Dendritic cell treated with granulocyte-macrophage colony-stimulating factor and Interleukin-4, amounts not matched to agents 40 ng/mL and 50 ng/mL, for 4 days (primary cell): ENCODE measurements around the gene BYSL.

Experiments
- H3K27ac Mint-ChIP-seq: one replicate; pipeline ENCODE4 v1.8.0; 2022; ENCODE audit warnings: mild to moderate bottlenecking, mixed read lengths
- H3K27me3 Mint-ChIP-seq: one replicate; pipeline ENCODE4 v1.8.0; 2022; ENCODE audit warnings: mild to moderate bottlenecking, mixed read lengths
- H3K36me3 Mint-ChIP-seq: one replicate; pipeline ENCODE4 v1.8.0; 2022; ENCODE audit warnings: low read depth, mixed read lengths
- H3K4me1 Mint-ChIP-seq: one replicate; pipeline ENCODE4 v1.8.0; 2022; ENCODE audit warnings: low read depth, mixed read lengths
- H3K4me3 Mint-ChIP-seq: one replicate; pipeline ENCODE4 v1.8.0; 2022; ENCODE audit warnings: mild to moderate bottlenecking, moderate library complexity, mixed read lengths
- H3K9me3 Mint-ChIP-seq: one replicate; pipeline ENCODE4 v1.8.0; 2022; ENCODE audit warnings: mixed read lengths
- intact Hi-C: fragments of 100-400 bp; cut with micrococcal nuclease; formaldehyde crosslinking; loops from one replicate; pipeline ENCODE4 v1.15.0; 2022

BYSL gene

DNA sequence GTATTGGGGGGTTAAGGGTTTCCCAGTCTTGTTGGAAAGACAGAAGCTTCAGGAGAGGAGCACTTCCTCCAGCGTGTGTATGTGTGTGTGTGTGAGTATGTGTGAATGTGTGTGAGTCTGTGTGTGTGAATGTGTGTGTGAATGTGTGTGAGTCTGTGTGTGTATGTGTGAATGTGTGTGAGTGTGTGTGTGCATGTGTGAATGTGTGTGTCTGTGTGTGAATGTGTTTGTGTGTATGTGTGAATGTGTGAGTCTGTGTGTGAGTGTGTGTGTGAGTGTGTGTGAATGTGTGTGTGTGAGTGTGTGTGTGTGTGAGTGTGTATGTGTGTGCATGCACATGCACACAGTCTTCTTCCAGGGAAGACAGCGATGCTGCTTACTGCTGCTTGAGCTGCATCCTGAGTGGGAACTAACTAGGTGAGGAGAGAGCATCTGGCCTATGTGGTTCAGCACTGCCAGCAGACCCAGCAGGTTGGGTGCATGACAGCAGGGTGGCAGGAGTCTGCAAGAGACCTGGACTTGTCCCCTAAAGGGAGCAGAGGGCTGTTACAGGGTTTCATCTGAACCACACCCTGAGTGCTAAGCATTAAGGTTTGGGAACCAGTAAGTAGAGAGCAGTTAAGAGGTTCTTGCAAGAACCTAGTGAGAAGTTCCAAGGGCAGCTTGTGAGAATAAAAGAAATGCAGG, 43.0 kb downstream of the BYSL start:
- H3K36me3 Mint-ChIP-seq, result no peaks in the 10 kb centered on the region
- H3K27me3 Mint-ChIP-seq, result peaks cover 1% of the 10 kb centered on the region
- no peak overlapping the region for H3K4me3 Mint-ChIP-seq
- intact Hi-C loops, result no loop called here
- H3K27ac Mint-ChIP-seq, result no peak overlapping the region
- peaks cover 20% of the 10 kb centered on the region for H3K4me1 Mint-ChIP-seq
- no peaks in the 10 kb centered on the region for H3K9me3 Mint-ChIP-seq

DNA sequence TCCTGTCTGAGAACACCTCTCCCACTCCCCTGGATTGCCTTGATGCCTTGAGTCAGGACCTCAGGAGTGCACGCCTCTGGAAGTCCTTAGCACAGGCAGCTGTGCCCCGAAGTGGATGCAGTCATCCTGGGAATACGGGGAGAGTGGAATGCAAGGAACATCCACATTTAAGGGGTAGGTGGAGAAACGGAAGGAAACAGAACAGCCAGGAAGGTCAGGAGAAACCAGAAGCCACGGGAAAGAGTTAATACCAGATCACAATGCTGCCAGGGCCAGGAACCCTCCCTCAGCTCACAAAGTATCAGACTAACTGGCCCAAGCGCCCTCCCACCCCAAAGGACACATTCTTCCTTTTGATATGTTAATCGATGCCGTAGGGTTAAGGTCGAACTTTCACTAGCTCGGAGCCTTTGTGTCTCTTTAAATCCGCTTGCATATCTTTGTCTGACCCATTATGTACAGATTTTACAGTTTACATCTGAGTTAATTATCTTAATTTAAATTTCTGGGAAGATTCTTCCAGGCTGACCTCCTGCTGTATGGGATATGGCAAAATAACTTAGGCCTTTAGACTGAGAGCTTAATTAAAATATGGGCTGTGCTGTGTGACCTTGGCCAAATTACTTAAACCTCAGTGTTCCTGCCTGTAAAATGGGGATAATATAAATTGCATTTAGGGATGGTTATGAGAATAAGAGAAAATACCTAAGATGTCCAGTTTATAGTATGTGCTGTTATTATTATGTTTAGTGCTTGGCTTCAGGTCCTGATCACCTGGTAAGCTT, 44.3 kb downstream of the BYSL start:
- H3K4me1 Mint-ChIP-seq, result peaks cover 24% of the 10 kb centered on the region

DNA sequence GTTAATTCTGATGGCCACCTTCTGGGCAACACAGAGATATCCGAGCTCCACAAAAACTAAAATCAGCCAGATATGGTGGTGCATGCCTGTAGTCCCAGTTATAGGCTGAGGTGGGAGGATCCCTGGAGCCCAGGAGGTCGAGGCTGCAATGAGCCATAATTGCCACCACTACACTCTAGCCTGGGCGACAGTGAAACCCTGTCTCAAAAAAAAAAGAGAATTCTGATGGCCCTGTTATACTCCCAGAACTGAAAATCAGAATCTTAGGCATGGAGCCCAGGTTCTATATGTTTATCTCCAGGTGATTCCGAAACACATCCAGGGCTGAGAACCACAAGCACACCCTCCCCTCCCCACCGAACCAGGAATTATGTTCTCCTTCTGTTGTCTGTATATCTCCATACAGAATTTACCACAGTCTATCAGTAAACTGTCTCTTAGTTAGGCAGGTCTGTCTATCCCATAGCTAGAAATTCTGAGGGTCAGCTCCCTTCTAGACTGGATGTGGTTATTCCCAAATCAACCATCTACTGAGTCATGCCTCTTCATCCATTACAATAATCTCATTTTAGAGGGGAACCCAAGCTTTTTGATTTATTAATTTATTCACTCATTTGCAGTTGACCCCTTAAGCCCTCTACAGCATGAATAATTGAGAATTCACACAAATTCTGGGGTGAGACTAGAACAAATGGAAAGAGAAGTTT, 45.1 kb downstream of the BYSL start:
- no peak overlapping the region for H3K4me3 Mint-ChIP-seq
- intact Hi-C loops, result no loop called here
- H3K36me3 Mint-ChIP-seq, result no peaks in the 10 kb centered on the region
- H3K27me3 Mint-ChIP-seq, result peaks cover 1% of the 10 kb centered on the region
- H3K27ac Mint-ChIP-seq, result no peak overlapping the region
- H3K4me1 Mint-ChIP-seq, result peaks cover 23% of the 10 kb centered on the region
- no peaks in the 10 kb centered on the region for H3K9me3 Mint-ChIP-seq

More for the DNA sequence above, 44.3 kb downstream of the BYSL start:
- H3K36me3 Mint-ChIP-seq, result no peaks in the 10 kb centered on the region
- H3K4me3 Mint-ChIP-seq, result no peak overlapping the region
- intact Hi-C loops, result no loop called here
- H3K27me3 Mint-ChIP-seq, result peaks cover 1% of the 10 kb centered on the region
- no peak overlapping the region for H3K27ac Mint-ChIP-seq
- no peaks in the 10 kb centered on the region for H3K9me3 Mint-ChIP-seq

DNA sequence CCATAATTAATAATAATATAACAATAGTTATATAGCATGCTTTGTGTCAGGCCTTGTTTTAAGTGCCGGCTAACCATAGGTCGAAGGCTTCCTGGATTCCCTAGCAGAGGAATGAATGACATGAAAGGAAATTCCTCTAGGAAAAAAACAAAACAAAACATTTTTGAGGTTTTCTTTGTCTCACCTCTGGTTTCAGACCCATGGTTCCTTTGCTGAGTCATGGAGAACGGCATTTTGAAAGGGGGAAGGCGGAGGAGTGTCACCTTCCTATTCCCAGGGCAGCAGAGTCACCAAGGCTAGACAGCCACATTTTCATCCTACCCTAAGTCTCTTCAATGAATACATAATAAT, 45.6 kb downstream of the BYSL start:
- Mint-ChIP-seq H3K27ac (no peak overlapping the region), H3K4me1 (peaks cover 17% of the 10 kb centered on the region), H3K27me3 (no peaks in the 10 kb centered on the region), H3K9me3 (no peaks in the 10 kb centered on the region), H3K4me3 (no peak overlapping the region), H3K36me3 (no peaks in the 10 kb centered on the region)
- intact Hi-C loops, result no loop called here

DNA sequence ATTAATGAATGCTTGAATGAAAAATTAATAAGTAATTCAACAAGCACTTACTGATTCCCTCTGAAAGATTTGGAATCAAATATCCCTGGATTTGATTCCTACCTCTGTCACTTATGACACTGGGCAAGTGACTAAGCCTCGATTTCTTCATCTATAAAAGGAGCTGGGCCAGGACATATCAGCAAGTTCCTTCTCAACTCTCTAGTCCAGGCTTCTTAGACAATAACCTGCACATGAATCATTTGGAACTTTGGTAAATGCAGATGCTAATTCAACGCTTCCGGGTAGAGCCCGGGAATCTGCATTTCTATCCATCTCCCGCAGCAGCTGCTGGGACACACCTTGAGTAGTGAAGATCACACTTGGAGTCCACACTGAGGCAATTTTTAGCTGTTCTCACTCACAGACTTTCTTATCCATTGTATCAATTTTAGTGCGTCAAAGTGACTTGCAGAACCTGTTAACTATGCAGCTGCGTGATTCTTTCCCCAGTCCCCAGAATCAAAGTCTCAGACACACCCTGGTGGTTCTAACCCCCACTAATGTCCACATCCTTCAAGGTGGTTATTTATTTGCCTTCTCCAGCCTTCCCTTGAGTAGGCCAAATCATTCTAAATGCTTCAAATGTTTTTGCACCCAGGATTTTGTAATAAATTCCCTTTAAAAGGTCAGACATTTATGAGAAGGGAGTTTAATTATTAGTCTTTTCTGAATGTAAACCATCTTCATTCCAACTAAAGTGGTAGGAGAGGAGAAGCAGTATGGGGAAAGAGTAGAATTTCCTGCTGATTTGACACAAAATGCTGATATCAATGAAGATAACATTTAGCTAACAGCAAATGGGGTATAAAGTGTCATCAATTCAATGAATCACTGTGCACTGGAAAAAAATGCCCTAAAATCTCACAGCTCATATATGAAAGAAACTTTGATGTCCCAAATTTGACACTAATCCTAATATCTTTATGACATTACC, 46.3 kb downstream of the BYSL start:
- intact Hi-C loops, result no loop called here
- H3K27me3 Mint-ChIP-seq, result no peaks in the 10 kb centered on the region
- no peaks in the 10 kb centered on the region for H3K9me3 Mint-ChIP-seq
- no peak overlapping the region for H3K27ac Mint-ChIP-seq
- H3K4me3 Mint-ChIP-seq, result no peak overlapping the region
- peaks cover 16% of the 10 kb centered on the region for H3K4me1 Mint-ChIP-seq
- no peaks in the 10 kb centered on the region for H3K36me3 Mint-ChIP-seq

DNA sequence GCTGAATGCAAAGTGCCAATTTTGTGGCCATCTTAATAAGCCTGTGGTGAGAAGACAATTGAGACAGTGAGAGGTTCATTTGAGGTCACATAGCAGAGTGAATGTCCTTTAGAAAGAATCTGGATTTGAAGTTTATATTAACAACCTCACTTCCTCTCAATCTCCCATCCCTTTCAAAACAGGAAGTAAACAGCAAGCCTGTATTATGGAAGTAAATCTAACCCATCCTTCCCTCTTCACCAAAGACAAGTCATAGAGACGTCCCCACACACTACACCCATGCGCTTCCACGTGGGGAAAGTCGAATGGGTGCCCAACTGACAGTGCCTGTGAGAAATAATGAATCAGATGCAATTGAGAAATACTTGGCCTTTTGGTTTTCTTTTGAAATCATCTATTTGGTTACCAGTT, 49.1 kb downstream of the BYSL start:
- H3K27ac Mint-ChIP-seq, result peak overlapping the region; percentile 62
- intact Hi-C loops, result no loop called here
- H3K4me1 Mint-ChIP-seq, result peaks cover 16% of the 10 kb centered on the region
- H3K36me3 Mint-ChIP-seq, result no peaks in the 10 kb centered on the region
- no peaks in the 10 kb centered on the region for H3K9me3 Mint-ChIP-seq
- no peaks in the 10 kb centered on the region for H3K27me3 Mint-ChIP-seq
- no peak overlapping the region for H3K4me3 Mint-ChIP-seq

DNA sequence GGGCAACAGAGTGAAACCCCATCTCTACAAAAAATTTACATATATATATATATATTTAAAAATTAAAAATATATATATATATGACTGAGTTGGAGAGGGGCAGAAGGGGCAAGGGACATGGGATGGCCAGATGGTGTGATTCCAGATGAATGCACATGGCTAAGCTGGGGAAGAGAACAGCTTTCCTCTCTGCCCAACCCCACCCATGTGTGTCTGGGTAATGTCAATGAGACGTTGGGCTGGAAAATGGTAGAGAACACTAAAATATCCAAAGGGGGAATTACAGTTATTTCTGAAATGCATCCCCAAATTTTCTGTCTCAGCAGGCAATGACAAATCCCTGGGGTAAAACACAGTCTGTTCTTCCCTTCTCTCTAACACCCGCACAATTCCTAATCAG, 51.5 kb downstream of the BYSL start:
- Mint-ChIP-seq H3K9me3 (no peaks in the 10 kb centered on the region), H3K27ac (no peak overlapping the region), H3K4me1 (peaks cover 10% of the 10 kb centered on the region), H3K4me3 (no peak overlapping the region), H3K27me3 (no peaks in the 10 kb centered on the region), H3K36me3 (no peaks in the 10 kb centered on the region)
- intact Hi-C loops, result no loop called here

DNA sequence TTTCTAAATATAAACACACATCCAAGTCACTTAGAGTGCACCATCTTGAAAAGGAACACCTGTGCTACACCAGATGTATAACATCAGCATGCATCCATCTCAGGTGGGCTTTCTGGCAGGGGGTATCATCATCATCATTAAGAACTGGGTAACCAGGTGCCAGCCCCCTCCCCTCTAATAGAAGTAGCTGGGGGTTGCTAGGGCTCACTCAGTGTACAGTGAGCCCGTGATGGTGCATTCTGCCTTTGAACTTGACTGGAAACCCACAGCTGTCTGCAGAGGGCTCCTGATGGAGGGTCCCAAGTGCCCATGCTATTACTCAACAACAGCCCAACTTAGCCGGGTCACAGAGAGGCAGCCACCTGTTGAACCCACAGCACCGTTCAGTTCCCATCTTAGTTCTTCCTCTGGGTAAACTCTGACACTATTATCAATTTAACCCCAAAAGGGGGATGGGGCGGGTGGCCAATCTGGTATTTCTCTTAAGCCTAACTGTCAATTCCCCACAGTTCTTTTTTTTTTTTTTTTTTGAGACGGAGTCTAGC, 53.1 kb downstream of the BYSL start:
- intact Hi-C loops, result no loop called here
- Mint-ChIP-seq H3K4me3 (no peak overlapping the region), H3K27ac (no peak overlapping the region), H3K36me3 (no peaks in the 10 kb centered on the region), H3K4me1 (peaks cover 10% of the 10 kb centered on the region), H3K9me3 (no peaks in the 10 kb centered on the region), H3K27me3 (no peaks in the 10 kb centered on the region)

DNA sequence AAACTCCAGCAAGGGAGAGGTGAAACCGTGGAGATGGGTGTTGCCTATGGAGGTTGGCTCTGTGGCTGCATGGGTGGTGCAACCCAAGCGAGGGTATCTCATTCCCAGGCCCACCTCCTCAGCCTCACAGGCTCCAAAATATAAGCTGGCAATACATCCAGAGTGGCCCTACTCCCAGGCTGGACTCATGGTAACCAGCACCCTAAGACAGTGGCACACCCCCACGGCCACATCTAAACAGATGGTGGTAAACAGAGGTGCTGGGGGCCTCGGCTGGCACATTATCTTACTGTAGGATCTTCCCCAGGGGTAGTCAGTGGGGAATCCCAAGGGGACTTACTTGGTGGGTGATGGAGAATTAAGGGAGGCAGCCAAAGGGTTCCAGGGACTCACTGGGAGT, 54.0 kb downstream of the BYSL start:
- Mint-ChIP-seq H3K4me1 (peaks cover 15% of the 10 kb centered on the region), H3K27ac (no peak overlapping the region), H3K9me3 (no peaks in the 10 kb centered on the region), H3K36me3 (no peaks in the 10 kb centered on the region), H3K27me3 (no peaks in the 10 kb centered on the region), H3K4me3 (no peak overlapping the region)
- intact Hi-C loops, result no loop called here

DNA sequence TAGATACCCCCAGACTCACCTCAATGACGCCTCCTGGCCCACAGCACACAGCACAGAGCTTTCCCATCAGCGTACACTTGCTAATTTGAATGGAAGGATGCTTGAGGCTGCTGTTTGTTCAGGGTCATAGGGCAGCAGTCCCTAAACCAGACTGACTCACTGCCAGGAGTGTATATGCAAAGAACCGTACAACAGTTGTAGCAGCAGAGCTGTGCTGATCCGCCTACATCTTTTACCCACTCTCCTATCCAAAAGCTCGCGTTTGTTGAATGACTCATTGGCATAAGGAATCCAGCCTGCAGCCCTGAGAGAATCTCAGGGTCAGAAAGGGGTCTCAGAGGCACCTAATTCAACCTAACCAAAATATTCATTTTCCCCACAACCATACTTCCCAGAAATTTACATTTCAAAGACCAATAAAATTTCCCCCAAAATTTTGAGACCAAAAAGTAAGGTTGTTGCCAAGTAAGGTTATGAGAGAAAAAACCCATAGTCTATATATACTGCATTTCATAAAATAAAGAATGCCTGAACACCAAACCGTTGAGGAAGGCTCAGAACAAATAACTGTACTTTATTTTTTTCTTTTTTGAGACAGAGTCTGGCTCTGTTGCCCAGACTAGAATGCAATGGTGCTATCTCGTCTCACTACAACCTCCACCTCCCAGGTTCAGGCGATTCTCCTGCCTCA, 55.6 kb downstream of the BYSL start:
- Mint-ChIP-seq H3K9me3 (no peaks in the 10 kb centered on the region), H3K4me3 (no peak overlapping the region), H3K36me3 (no peaks in the 10 kb centered on the region), H3K27ac (no peak overlapping the region), H3K27me3 (no peaks in the 10 kb centered on the region), H3K4me1 (peaks cover 5% of the 10 kb centered on the region)
- intact Hi-C loops, result no loop called here
